K562 (cell line): ENCODE results near the gene DLGAP1. TPM values are rescaled to one million over a fixed set of nuclear protein-coding genes. Genes with fewer than 3 reads are reported as not detected.

ENCODE experiments used
- ATAC-seq: fragments of 200-7000 bp; cut with Tn5 transposase; 3 replicates; pipeline ENCODE4 v1.9.1; 2020; ENCODE audit warnings: moderate library complexity
- BruUV-seq: library from RNA; stranded (reverse); fragments of 400-500 nt; replicated peaks from 2 replicates; lab custom pipeline; 2021; lab: Mats Ljungman, UMichigan
- CTCF ChIA-PET: fragments of 300-600 bp; formaldehyde crosslinking; extraction: SDS; loops from one replicate; lab custom pipeline; 2021; ENCODE audit warnings: low intra/inter-chr PET ratio; lab: Yijun Ruan, JAX
- POLR2A ChIA-PET: fragments of 300-600, 350-650 bp; sonication (Branson Sonifier 250); formaldehyde crosslinking; extraction: SDS; loops from one replicate; lab custom pipeline; 2021; ENCODE audit warnings: antibody characterized with exemption, inconsistent platforms; lab: Yijun Ruan, JAX
- DNase-seq, 4 experiments: peaks; one replicate each; pipeline versions ENCODE4 v3.0.0 to v3.0.0-alpha.2; 2011 to 2018; ENCODE audit warnings: low spot score in 3 of 4, mixed read lengths in 3 of 4; ENCODE audit errors: extremely low read depth in 1 of 4
- FAIRE-seq: peaks from 2 replicates; lab custom pipeline; 2011; peaks lifted over from hg19 to GRCh38; lab: Jason Lieb, UNC
- H2AFZ ChIP-seq: 2 replicates; pipeline ENCODE4 v1.6.0; 2011; ENCODE audit warnings: low read depth, low read length, control low read depth, inconsistent platforms
- H3K27ac ChIP-seq: fragments of 200-600 bp; 3 replicates; pipeline ENCODE4 v1.8.0; 2011; ENCODE audit warnings: low read depth, mild to moderate bottlenecking, control low read depth, inconsistent platforms, low read length, moderate library complexity, mixed read lengths; ENCODE audit errors: extremely low read depth
- H3K27me3 ChIP-seq, 2 experiments: fragments of 300-600 bp in 1 of 2; 2 replicates in 1 of 2; 3 replicates in 1 of 2; pipeline versions ENCODE4 v1.6.0 to v1.8.0; 2011; ENCODE audit warnings: inconsistent platforms in 2 of 2, low read length in 2 of 2, mild to moderate bottlenecking in 1 of 2, mixed read lengths in 1 of 2, moderate library complexity in 1 of 2; ENCODE audit not compliant: control insufficient read depth in 2 of 2, insufficient read depth in 2 of 2
- H3K36me3 ChIP-seq: fragments of 300-600 bp; 3 replicates; pipeline ENCODE4 v1.8.0; 2011; ENCODE audit warnings: mild to moderate bottlenecking, low read length, inconsistent platforms; ENCODE audit not compliant: control insufficient read depth, insufficient read depth
- H3K4me1 ChIP-seq, 2 experiments: fragments of 200-600 bp in 1 of 2; replicated peaks in 1 of 2; 2 replicates in 1 of 2; 3 replicates in 1 of 2; pipeline versions ENCODE4 v1.5.1 to v1.8.0; 2011; ENCODE audit warnings: inconsistent platforms in 2 of 2, low read length in 2 of 2, mild to moderate bottlenecking in 1 of 2, mixed read lengths in 1 of 2, moderate library complexity in 1 of 2; ENCODE audit not compliant: control insufficient read depth in 2 of 2, insufficient read depth in 2 of 2
- H3K4me2 ChIP-seq: 2 replicates; pipeline ENCODE4 v1.6.1; 2011; ENCODE audit warnings: low read length, control low read depth, inconsistent platforms, mixed read lengths; ENCODE audit not compliant: insufficient read depth
- H3K4me3 ChIP-seq: fragments of 200-600 bp; sonication (generic), shearing (Covaris generic); 2 replicates; pipeline ENCODE4 v1.5.1; 2016; ENCODE audit warnings: control low read depth, inconsistent platforms
- H3K79me2 ChIP-seq: fragments of 200-600 bp; 3 replicates; pipeline ENCODE4 v1.8.0; 2011; ENCODE audit warnings: low read length, inconsistent platforms; ENCODE audit not compliant: control insufficient read depth, insufficient read depth
- H3K9ac ChIP-seq, 2 experiments: 2 replicates each; pipeline versions ENCODE4 v1.6.0 to v1.6.1; 2011; ENCODE audit warnings: low read depth in 2 of 2, low read length in 2 of 2, control low read depth in 1 of 2, inconsistent platforms in 1 of 2, mild to moderate bottlenecking in 1 of 2, mixed read lengths in 1 of 2; ENCODE audit not compliant: insufficient read depth in 1 of 2
- H3K9me1 ChIP-seq: one replicate; pipeline ENCODE4 v1.6.0; 2011; ENCODE audit warnings: inconsistent platforms, mild to moderate bottlenecking, low read length, moderate library complexity; ENCODE audit not compliant: control insufficient read depth, insufficient read depth
- H3K9me3 ChIP-seq: replicated peaks from 2 replicates; pipeline ENCODE4 v1.5.1; 2011; ENCODE audit warnings: low read depth, low read length, inconsistent platforms; ENCODE audit not compliant: control insufficient read depth, insufficient read depth
- H4K20me1 ChIP-seq: replicated peaks from 2 replicates; pipeline ENCODE4 v1.6.1; 2011; ENCODE audit warnings: low read length, inconsistent platforms, mixed read lengths; ENCODE audit not compliant: control insufficient read depth, insufficient read depth
- CREB1 ChIP-seq, 2 experiments: sonication (generic) in 1 of 2; formaldehyde crosslinking in 1 of 2; IDR thresholded peaks; 2 replicates each; pipeline versions ENCODE4 v1.6.1 to v1.8.0; 2012 to 2022; ENCODE audit warnings: inconsistent platforms in 1 of 2, mild to moderate bottlenecking in 1 of 2, missing genetic modification reagents in 1 of 2, moderate library complexity in 1 of 2
- MEF2A ChIP-seq: IDR thresholded peaks from 2 replicates; pipeline ENCODE4 v1.6.1; 2011; ENCODE audit warnings: low read depth, mild to moderate bottlenecking, low read length, moderate library complexity; ENCODE audit not compliant: control insufficient read depth
- WGBS: fragments of 100-300 bp; shearing (Covaris generic); methylation state at CpG from one replicate; pipeline ENCODE4 v1.1.6; 2016; ENCODE audit warnings: low coverage, mixed read lengths; ENCODE audit not compliant: insufficient coverage; ENCODE audit errors: missing lambda C conversion rate; 5-methylcytosine and 5-hydroxymethylcytosine counted together
- in situ Hi-C: fragments of 300-500 bp; cut with MboI; formaldehyde crosslinking; loops from 4 replicates; pipeline ENCODE4 v1.15.0; 2018; ENCODE audit warnings: inconsistent platforms, mixed read lengths
- intact Hi-C: fragments of 100-400 bp; cut with micrococcal nuclease; formaldehyde crosslinking; loops from 2 replicates; pipeline ENCODE4 v1.14.2; 2022
- polyA plus RNA-seq, 8 experiments: library from polyadenylated mRNA; depleted of rRNA in 4 of 8; stranded (reverse) in 5 of 8; unstranded in 3 of 8; fragments of >200 nt; fragmentation: Nextera tagmentation in 2 of 8; fragmentation: Illumina TruSeq in 1 of 8; extraction: Ambion mirVana in 2 of 8; extraction: Trizol in 1 of 8; gene quantifications; 2 replicates each; pipeline versions ENCODE4 v1.2.1 to v1.2.3, GENCODE V29; 2011 to 2014; ENCODE audit warnings: inconsistent platforms in 1 of 8, missing spikeins in 1 of 8
- total RNA-seq, 7 experiments: library from RNA; depleted of rRNA in 6 of 7; stranded (reverse); fragments of >200 nt in 6 of 7; fragmentation: Illumina TruSeq in 2 of 7; extraction: Trizol in 2 of 7; gene quantifications; 2 replicates each; pipeline versions ENCODE4 v1.2.1 to v1.2.3, GENCODE V29; 2011 to 2021; ENCODE audit warnings: low replicate concordance in 1 of 7
- TF ChIP-seq, protein P1 (sequence below): fragments of 250-450 bp; sonication (Bioruptor Pico); IDR thresholded peaks from 2 replicates; pipeline ENCODE4 v1.5.0; 2021; ENCODE audit warnings: mild to moderate bottlenecking, borderline replicate concordance
- TF ChIP-seq, protein P2 (sequence below): IDR thresholded peaks from 2 replicates; pipeline ENCODE4 v1.6.1; 2016; ENCODE audit warnings: missing genetic modification characterization, missing compliant biosample characterization

Gene DLGAP1
- total and polyA plus RNA-seq, 9 of the 15 experiments (the other 6 are each of a cell fraction or from before 2014, with no cell fraction given) = 0.04 to 0.22 (median 0.08) TPM

DNA sequence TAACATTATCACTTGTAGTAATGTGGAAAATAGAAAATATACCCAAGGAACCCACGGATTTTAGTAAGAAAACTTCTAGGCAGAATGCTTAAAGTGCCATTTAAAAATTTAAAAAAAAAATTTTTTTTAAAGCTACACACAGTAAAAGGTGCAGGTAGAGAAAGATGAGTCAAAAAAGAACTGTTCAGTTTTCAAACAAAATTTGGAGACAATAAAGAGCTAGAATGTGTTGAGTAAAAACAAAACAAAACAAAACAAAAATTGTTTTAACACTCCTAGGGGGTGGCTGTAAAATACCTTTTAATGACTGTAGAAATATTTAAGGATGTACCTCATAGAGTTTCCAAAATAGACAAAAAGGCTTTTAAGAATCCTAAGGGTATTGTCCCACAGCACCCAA is 793.1 kb downstream of the DLGAP1 start:
- FAIRE-seq (no peak), DNase-seq (no peak), ATAC-seq (no peak)
- CTCF ChIA-PET = no interaction called here
- H3K27me3 ChIP-seq = no peaks in the 10 kb centered on the region
- no peak overlapping the region for H3K4me2 ChIP-seq
- no peaks in the 10 kb centered on the region for H4K20me1 ChIP-seq
- no peaks in the 10 kb centered on the region for H3K9me1 ChIP-seq
- POLR2A ChIA-PET = interaction anchor here (0.9 to 9.1 kb wide), 7 partner anchors 9 to 367 kb away, joined by 3 to 109 read pairs (median 8); no protein-coding TSS in a partner anchor
- 16% methylated on average over 1 of the region's 1 CpG for WGBS
- no TSS peak for BruUV-seq
- H3K4me1 ChIP-seq = peaks cover 35 to 68% of the 10 kb centered on the region in 2 experiments
- no peak overlapping the region for H3K4me3 ChIP-seq
- H2AFZ ChIP-seq = peak overlapping the region; percentile 41; the same call in 1 of the 2 replicates
- intact Hi-C loops = loop anchor here (1.0 to 5.0 kb wide), 2 partner anchors 9 to 400 kb away; partner anchors contain the start of gene MYL12B
- no peaks in the 10 kb centered on the region for H3K79me2 ChIP-seq
- H3K9me3 ChIP-seq = peaks cover 14% of the 10 kb centered on the region; the same call in 1 of the 2 replicates
- peak overlapping the region; percentile 84; the same call in 1 of the 3 replicates for H3K27ac ChIP-seq
- H3K9ac ChIP-seq = peak overlapping the region in 1 of 2 experiments; percentile 59; a peak in 1 of 4 replicates
- TF ChIP-seq CREB1 (IDR thresholded peaks at IDR 0.05) (no peak), CREB1 (CRISPR knock-in tag; IDR thresholded peaks at IDR 0.05) (no peak), MEF2A (no peak)
- TF ChIP-seq, protein P1, sequence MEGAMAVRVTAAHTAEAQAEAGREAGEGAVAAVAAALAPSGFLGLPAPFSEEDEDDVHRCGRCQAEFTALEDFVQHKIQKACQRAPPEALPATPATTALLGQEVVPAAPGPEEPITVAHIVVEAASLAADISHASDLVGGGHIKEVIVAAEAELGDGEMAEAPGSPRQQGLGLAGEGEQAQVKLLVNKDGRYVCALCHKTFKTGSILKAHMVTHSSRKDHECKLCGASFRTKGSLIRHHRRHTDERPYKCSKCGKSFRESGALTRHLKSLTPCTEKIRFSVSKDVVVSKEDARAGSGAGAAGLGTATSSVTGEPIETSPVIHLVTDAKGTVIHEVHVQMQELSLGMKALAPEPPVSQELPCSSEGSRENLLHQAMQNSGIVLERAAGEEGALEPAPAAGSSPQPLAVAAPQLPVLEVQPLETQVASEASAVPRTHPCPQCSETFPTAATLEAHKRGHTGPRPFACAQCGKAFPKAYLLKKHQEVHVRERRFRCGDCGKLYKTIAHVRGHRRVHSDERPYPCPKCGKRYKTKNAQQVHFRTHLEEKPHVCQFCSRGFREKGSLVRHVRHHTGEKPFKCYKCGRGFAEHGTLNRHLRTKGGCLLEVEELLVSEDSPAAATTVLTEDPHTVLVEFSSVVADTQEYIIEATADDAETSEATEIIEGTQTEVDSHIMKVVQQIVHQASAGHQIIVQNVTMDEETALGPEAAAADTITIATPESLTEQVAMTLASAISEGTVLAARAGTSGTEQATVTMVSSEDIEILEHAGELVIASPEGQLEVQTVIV (CRISPR knock-in tag) = 0 out of 2 replicates have a peak, but pooled peaks have one; percentile 4
- TF ChIP-seq, protein P2, sequence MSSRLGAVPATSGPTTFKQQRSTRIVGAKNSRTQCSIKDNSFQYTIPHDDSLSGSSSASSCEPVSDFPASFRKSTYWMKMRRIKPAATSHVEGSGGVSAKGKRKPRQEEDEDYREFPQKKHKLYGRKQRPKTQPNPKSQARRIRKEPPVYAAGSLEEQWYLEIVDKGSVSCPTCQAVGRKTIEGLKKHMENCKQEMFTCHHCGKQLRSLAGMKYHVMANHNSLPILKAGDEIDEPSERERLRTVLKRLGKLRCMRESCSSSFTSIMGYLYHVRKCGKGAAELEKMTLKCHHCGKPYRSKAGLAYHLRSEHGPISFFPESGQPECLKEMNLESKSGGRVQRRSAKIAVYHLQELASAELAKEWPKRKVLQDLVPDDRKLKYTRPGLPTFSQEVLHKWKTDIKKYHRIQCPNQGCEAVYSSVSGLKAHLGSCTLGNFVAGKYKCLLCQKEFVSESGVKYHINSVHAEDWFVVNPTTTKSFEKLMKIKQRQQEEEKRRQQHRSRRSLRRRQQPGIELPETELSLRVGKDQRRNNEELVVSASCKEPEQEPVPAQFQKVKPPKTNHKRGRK (tag) = 0 out of 2 replicates have a peak, but pooled peaks have one; percentile 30
- no peaks in the 10 kb centered on the region for H3K36me3 ChIP-seq
- in situ Hi-C loops = no loop called here
